Epithelial cell of esophagus (primary cell): ENCODE measurements around the gene PAF1.
A peak's percentile ranks its signal among the peaks of the same experiment; 100 is the strongest.

ENCODE experiments used
- DNase-seq: peaks from one replicate; pipeline ENCODE4 v3.0.0; 2010; ENCODE audit warnings: low read depth
- H3K4me3 ChIP-seq: 2 replicates; pipeline ENCODE4 v1.5.1; 2011; ENCODE audit warnings: mild to moderate bottlenecking, low read length, control low read depth
- CTCF ChIP-seq: IDR thresholded peaks from 2 replicates; pipeline ENCODE4 v1.5.1; 2011; ENCODE audit warnings: low read depth, mild to moderate bottlenecking, low read length, control low read depth, inconsistent platforms; ENCODE audit not compliant: insufficient read depth; ENCODE audit errors: missing control alignments

Gene PAF1

GRCh38 chr19:39390751-39391437 is at the start of gene PAF1, which contains the start of gene MED29:
TSS of gene PAF1 (minus strand) at chr19:39391106. CDS start at chr19:39390864, 242 bp downstream.
TSS of gene MED29 (plus strand) at chr19:39391378. CDS start at chr19:39391423, 45 bp downstream.
- peak within 1 kb of the TSS; percentile 90 for H3K4me3 ChIP-seq
- no peak for TF ChIP-seq CTCF
- peak; percentile 100 for DNase-seq

GRCh38 chr19:39438270-39438934 is 47.5 kb upstream of the PAF1 start:
- TF ChIP-seq CTCF, result no peak
- peak; percentile 77 for DNase-seq
- no peak overlapping the region for H3K4me3 ChIP-seq

- no peak for TF ChIP-seq CTCF
- no peak for DNase-seq
- peak overlapping the region; percentile 99 for H3K4me3 ChIP-seq
Measured at GRCh38 chr19:39436350-39436716, 45.4 kb upstream of the PAF1 start.

GRCh38 chr19:39435499-39436349 is 44.8 kb upstream of the PAF1 start, which contains the start of gene RPS16:
TSS of gene RPS16 (minus strand) at chr19:39435949. CDS start at chr19:39435895, 54 bp downstream.
- no peak for TF ChIP-seq CTCF
- peak; percentile 98 for DNase-seq
- H3K4me3 ChIP-seq, result peak within 1 kb of the TSS; percentile 99

GRCh38 chr19:39434123-39435076 is 43.5 kb upstream of the PAF1 start:
- DNase-seq, result no peak
- no peak for TF ChIP-seq CTCF
- peak overlapping the region; percentile 99 for H3K4me3 ChIP-seq
